ENCODE data around the gene BACH2. TPM values are rescaled to one million over a fixed set of nuclear protein-coding genes. Genes with fewer than 3 reads are reported as not detected.

BACH2 gene
- total RNA-seq, 1 donor from 2014 or later: 0.76 TPM

GRCh38 chr6:90093558-90094073, 203.0 kb downstream of the BACH2 start:
- no peak for ATAC-seq

- ATAC-seq: no peak
Observed at GRCh38 chr6:90090866-90091265, 205.8 kb downstream of the BACH2 start.

GRCh38 chr6:90088009-90088408, 208.6 kb downstream of the BACH2 start:
- ATAC-seq: peak; percentile 92

GRCh38 chr6:90087106-90087833, 209.4 kb downstream of the BACH2 start:
- ATAC-seq: peak; percentile 57

GRCh38 chr6:90086517-90086916, 210.1 kb downstream of the BACH2 start:
- peak; percentile 83 for ATAC-seq

GRCh38 chr6:90083891-90084290, 212.8 kb downstream of the BACH2 start:
- no peak for ATAC-seq

GRCh38 chr6:90082847-90083246, 213.8 kb downstream of the BACH2 start:
- ATAC-seq: no peak

GRCh38 chr6:90080876-90081481, 215.7 kb downstream of the BACH2 start:
- ATAC-seq: peak; percentile 27

- no peak for ATAC-seq
Observed at GRCh38 chr6:90079560-90080490, 216.8 kb downstream of the BACH2 start.

GRCh38 chr6:90078513-90079289, 217.9 kb downstream of the BACH2 start:
- no peak for ATAC-seq

GRCh38 chr6:90076511-90077415, 219.9 kb downstream of the BACH2 start:
- ATAC-seq: no peak

- ATAC-seq: no peak
Observed at GRCh38 chr6:90074161-90074850, 222.3 kb downstream of the BACH2 start.

GRCh38 chr6:90072935-90073464, 223.6 kb downstream of the BACH2 start:
- ATAC-seq: no peak

- ATAC-seq: peak; percentile 37
Observed at GRCh38 chr6:90072501-90072900, 224.1 kb downstream of the BACH2 start.

- no peak for ATAC-seq
Observed at GRCh38 chr6:90068703-90069523, 227.7 kb downstream of the BACH2 start.

GRCh38 chr6:90068264-90068663, 228.4 kb downstream of the BACH2 start:
- peak; percentile 59 for ATAC-seq

GRCh38 chr6:90066697-90067096, 229.9 kb downstream of the BACH2 start:
- ATAC-seq: peak; percentile 59

GRCh38 chr6:90065173-90065572, 231.5 kb downstream of the BACH2 start:
- no peak for ATAC-seq

- no peak for ATAC-seq
Observed at GRCh38 chr6:90062667-90063066, 234.0 kb downstream of the BACH2 start.

Data from esophagus mucosa (tissue), 1 donor.